HG02798 (cell line): ENCODE measurements around the gene SNRNP200.

Experiments used
- ATAC-seq: cut with Tn5 transposase; IDR thresholded peaks from one replicate; pipeline ENCODE4 v1.9.1; 2021; ENCODE audit warnings: mild to moderate bottlenecking; ENCODE audit not compliant: unreplicated experiment, poor library complexity

The SNRNP200 gene

GRCh38 chr2:96305091-96305978, at the start of gene SNRNP200:
TSS of gene SNRNP200 (minus strand) at chr2:96305546. CDS start at chr2:96305437, 109 bp downstream.
- ATAC-seq: peak; percentile 96

GRCh38 chr2:96354492-96354891, 49.1 kb upstream of the SNRNP200 start:
- ATAC-seq: no peak

- ATAC-seq: no peak
Observed at GRCh38 chr2:96353606-96354101, 48.3 kb upstream of the SNRNP200 start.

- no peak for ATAC-seq
Observed at GRCh38 chr2:96353032-96353561, 47.8 kb upstream of the SNRNP200 start.

- no peak for ATAC-seq
Observed at GRCh38 chr2:96347395-96347794, 42.0 kb upstream of the SNRNP200 start.

GRCh38 chr2:96345868-96346462, 40.6 kb upstream of the SNRNP200 start:
- ATAC-seq: no peak

- no peak for ATAC-seq
Observed at GRCh38 chr2:96345438-96345837, 40.1 kb upstream of the SNRNP200 start.

- peak; percentile 86 for ATAC-seq
Observed at GRCh38 chr2:96344011-96344410, 38.7 kb upstream of the SNRNP200 start.

- ATAC-seq: peak; percentile 35
Observed at GRCh38 chr2:96342085-96342484, 36.7 kb upstream of the SNRNP200 start.

- ATAC-seq: no peak
Observed at GRCh38 chr2:96341641-96342040, 36.3 kb upstream of the SNRNP200 start.

GRCh38 chr2:96340493-96341414, 35.4 kb upstream of the SNRNP200 start:
- no peak for ATAC-seq

- no peak for ATAC-seq
Observed at GRCh38 chr2:96336873-96337272, 31.5 kb upstream of the SNRNP200 start.

GRCh38 chr2:96336104-96336775, 30.9 kb upstream of the SNRNP200 start:
- ATAC-seq: peak; percentile 1

GRCh38 chr2:96333708-96334107, 28.4 kb upstream of the SNRNP200 start:
- no peak for ATAC-seq

GRCh38 chr2:96330407-96330806, 25.1 kb upstream of the SNRNP200 start:
- ATAC-seq: no peak

- no peak for ATAC-seq
Observed at GRCh38 chr2:96329874-96330273, 24.5 kb upstream of the SNRNP200 start.

- no peak for ATAC-seq
Observed at GRCh38 chr2:96329456-96329855, 24.1 kb upstream of the SNRNP200 start.

- no peak for ATAC-seq
Observed at GRCh38 chr2:96326990-96327820, 21.9 kb upstream of the SNRNP200 start.

GRCh38 chr2:96326564-96326963, 21.2 kb upstream of the SNRNP200 start:
- ATAC-seq: no peak
